Dermis microvascular lymphatic vessel endothelial cell (primary cell): ENCODE results near the gene PUDP. TPM values are rescaled to one million over a fixed set of nuclear protein-coding genes. Genes with fewer than 3 reads are reported as not detected.
A peak's percentile ranks its signal among the peaks of the same experiment; 100 is the strongest.

ENCODE experiments used
- DNase-seq, 2 donors: peaks; one replicate each; pipeline versions ENCODE4 v3.0.0 to v3.0.0-alpha.2; 2010; ENCODE audit warnings: low read depth in 2 of 2
- total RNA-seq: library from RNA; depleted of rRNA; stranded (reverse); fragments of >200 nt; gene quantifications from 2 replicates; pipeline ENCODE4 v1.2.1, GENCODE V29; 2014

Gene PUDP
- total RNA-seq, 1 donor from 2014 or later: 10.7 TPM

GRCh38 chrX:7146703-7147412, 1.1 kb downstream of the PUDP start:
- no peak for DNase-seq

- DNase-seq: no peak
Observed at GRCh38 chrX:7146020-7146702, 1.8 kb downstream of the PUDP start.

- peak in 1 of 2 donors; percentile 15 for DNase-seq
Observed at GRCh38 chrX:7145454-7145853, 2.5 kb downstream of the PUDP start.

GRCh38 chrX:7143941-7144525, 3.9 kb downstream of the PUDP start:
- no peak for DNase-seq

GRCh38 chrX:7143076-7143475, 4.9 kb downstream of the PUDP start:
- no peak for DNase-seq

- DNase-seq: peak in 1 of 2 donors; percentile 33
Observed at GRCh38 chrX:7139202-7140081, 8.5 kb downstream of the PUDP start.

- no peak for DNase-seq
Observed at GRCh38 chrX:7134981-7135380, 13.0 kb downstream of the PUDP start.

- peak; percentile 69 to 72 for DNase-seq
Observed at GRCh38 chrX:7133050-7133440, 14.9 kb downstream of the PUDP start.

- peak in 1 of 2 donors; percentile 65 for DNase-seq
Observed at GRCh38 chrX:7132335-7133049, 15.5 kb downstream of the PUDP start.

GRCh38 chrX:7131621-7132020, 16.3 kb downstream of the PUDP start:
- DNase-seq: no peak

GRCh38 chrX:7127056-7127455, 20.9 kb downstream of the PUDP start:
- DNase-seq: no peak

GRCh38 chrX:7120878-7121219, 27.1 kb downstream of the PUDP start:
- peak in 1 of 2 donors; percentile 35 for DNase-seq

GRCh38 chrX:7119950-7120877, 27.7 kb downstream of the PUDP start:
- peak; percentile 65 to 81 for DNase-seq

GRCh38 chrX:7117587-7117986, 30.4 kb downstream of the PUDP start:
- DNase-seq: no peak

GRCh38 chrX:7116081-7116480, 31.9 kb downstream of the PUDP start:
- no peak for DNase-seq

GRCh38 chrX:7115557-7115956, 32.4 kb downstream of the PUDP start:
- DNase-seq: no peak

- DNase-seq: no peak
Observed at GRCh38 chrX:7112071-7112470, 35.9 kb downstream of the PUDP start.

- no peak for DNase-seq
Observed at GRCh38 chrX:7111518-7111917, 36.4 kb downstream of the PUDP start.

GRCh38 chrX:7110821-7111276, 37.1 kb downstream of the PUDP start:
- peak in 1 of 2 donors; percentile 38 for DNase-seq
